Transverse colon (tissue), 4 donors: ENCODE measurements around the gene CALHM2.

Experiments used
- EP300 ChIP-seq: sonication (generic); formaldehyde crosslinking; IDR thresholded peaks from one replicate; pipeline ENCODE4 v1.6.1; 2017; ENCODE audit warnings: antibody characterized with exemption, low read depth
- POLR2AphosphoS5 ChIP-seq, 3 donors: sonication (generic); formaldehyde crosslinking; IDR thresholded peaks; one replicate each; pipeline ENCODE4 v1.6.1; 2016; ENCODE audit warnings: antibody characterized with exemption in 3 of 3
- TF ChIP-seq, protein P1 (sequence below), 5 experiments: fragments of 200-600 bp in 3 of 5; fragments of 450-650 bp in 2 of 5; sonication (generic) in 3 of 5; IDR thresholded peaks; 1 replicate in 2 of 5; 2 replicates in 3 of 5; pipeline ENCODE4 v1.5.1; 2016 to 2017; ENCODE audit warnings: antibody characterized with exemption in 5 of 5, inconsistent platforms in 3 of 5, mild to moderate bottlenecking in 2 of 5, moderate library complexity in 1 of 5

DNA sequence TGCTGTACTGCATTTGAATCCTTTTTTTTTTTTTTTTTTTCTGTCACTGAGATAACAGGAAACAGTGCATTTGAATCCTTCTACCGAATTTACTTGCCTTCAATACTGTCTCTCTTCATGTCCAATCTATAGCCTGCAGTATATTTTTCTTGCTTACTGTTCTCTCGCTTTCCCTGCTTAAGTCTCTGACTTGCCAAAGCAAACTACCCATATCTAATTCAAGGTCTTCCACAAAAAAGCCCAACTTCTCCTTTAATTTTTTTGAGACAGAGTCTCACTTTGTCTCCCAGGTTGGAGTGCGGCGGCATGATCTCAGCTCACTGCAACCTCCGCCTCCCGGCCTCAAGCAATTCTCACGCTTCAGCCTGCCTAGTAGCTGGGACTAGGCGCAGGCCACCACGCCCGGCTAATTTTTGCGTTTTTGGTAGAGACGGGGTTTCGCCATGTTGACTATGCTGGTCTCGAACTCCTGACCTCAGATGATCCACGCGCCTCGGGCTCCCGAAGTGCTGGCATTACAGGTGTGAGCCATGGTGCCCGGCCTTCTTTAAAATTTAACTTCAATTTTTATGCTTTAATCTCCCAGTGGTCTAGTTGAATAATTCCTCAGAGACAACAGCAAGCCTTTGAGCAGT, 54.9 kb downstream of the CALHM2 start:
- TF ChIP-seq, protein P1, sequence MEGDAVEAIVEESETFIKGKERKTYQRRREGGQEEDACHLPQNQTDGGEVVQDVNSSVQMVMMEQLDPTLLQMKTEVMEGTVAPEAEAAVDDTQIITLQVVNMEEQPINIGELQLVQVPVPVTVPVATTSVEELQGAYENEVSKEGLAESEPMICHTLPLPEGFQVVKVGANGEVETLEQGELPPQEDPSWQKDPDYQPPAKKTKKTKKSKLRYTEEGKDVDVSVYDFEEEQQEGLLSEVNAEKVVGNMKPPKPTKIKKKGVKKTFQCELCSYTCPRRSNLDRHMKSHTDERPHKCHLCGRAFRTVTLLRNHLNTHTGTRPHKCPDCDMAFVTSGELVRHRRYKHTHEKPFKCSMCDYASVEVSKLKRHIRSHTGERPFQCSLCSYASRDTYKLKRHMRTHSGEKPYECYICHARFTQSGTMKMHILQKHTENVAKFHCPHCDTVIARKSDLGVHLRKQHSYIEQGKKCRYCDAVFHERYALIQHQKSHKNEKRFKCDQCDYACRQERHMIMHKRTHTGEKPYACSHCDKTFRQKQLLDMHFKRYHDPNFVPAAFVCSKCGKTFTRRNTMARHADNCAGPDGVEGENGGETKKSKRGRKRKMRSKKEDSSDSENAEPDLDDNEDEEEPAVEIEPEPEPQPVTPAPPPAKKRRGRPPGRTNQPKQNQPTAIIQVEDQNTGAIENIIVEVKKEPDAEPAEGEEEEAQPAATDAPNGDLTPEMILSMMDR (IDR thresholded peaks at IDR 0.05) = no peak
- TF ChIP-seq POLR2AphosphoS5 (IDR thresholded peaks at IDR 0.05) (no peak), EP300 (no peak)
